MM.1S (cell line): ENCODE data around the gene CARNS1.

ENCODE experiments used
- DNase-seq: peaks from one replicate; pipeline ENCODE4 v3.0.0-alpha.2; 2015
- H2AFZ ChIP-seq: fragments of 300-600 bp; sonication (generic); 2 replicates; pipeline ENCODE4 v1.6.0; 2016; ENCODE audit warnings: antibody characterized with exemption, low read length
- H3F3A ChIP-seq: fragments of 300-600 bp; sonication (generic); 2 replicates; pipeline ENCODE4 v1.6.1; 2016; ENCODE audit warnings: mild to moderate bottlenecking, antibody characterized with exemption, low read length, moderate library complexity, mixed read lengths; ENCODE audit not compliant: insufficient read depth
- H3K27ac ChIP-seq: fragments of 300-600 bp; sonication (generic); 2 replicates; pipeline ENCODE4 v1.5.1; 2016; ENCODE audit warnings: mild to moderate bottlenecking, low read length
- H3K27me3 ChIP-seq: fragments of 300-600 bp; sonication (generic); replicated peaks from 2 replicates; pipeline ENCODE4 v1.6.0; 2016; ENCODE audit warnings: low read length; ENCODE audit not compliant: insufficient read depth
- H3K36me3 ChIP-seq: fragments of 300-600 bp; sonication (generic); replicated peaks from 2 replicates; pipeline ENCODE4 v1.6.1; 2016; ENCODE audit warnings: mild to moderate bottlenecking, low read length, mixed read lengths; ENCODE audit not compliant: insufficient read depth
- H3K4me1 ChIP-seq: fragments of 300-600 bp; sonication (generic); 2 replicates; pipeline ENCODE4 v1.6.1; 2016; ENCODE audit warnings: low read length, mixed read lengths
- H3K4me2 ChIP-seq: fragments of 300-600 bp; sonication (generic); 2 replicates; pipeline ENCODE4 v1.6.0; 2016; ENCODE audit warnings: low read depth, low read length
- H3K4me3 ChIP-seq: fragments of 300-600 bp; sonication (generic); 2 replicates; pipeline ENCODE4 v1.5.1; 2016; ENCODE audit warnings: low read length, mixed read lengths
- H3K79me2 ChIP-seq: fragments of 300-600 bp; sonication (generic); 2 replicates; pipeline ENCODE4 v1.6.1; 2016; ENCODE audit warnings: mixed run types, low read length, mixed read lengths
- H3K9ac ChIP-seq: fragments of 300-600 bp; sonication (generic); 2 replicates; pipeline ENCODE4 v1.6.1; 2016; ENCODE audit warnings: low read length, mixed read lengths
- H3K9me2 ChIP-seq: fragments of 300-600 bp; sonication (generic); replicated peaks from 2 replicates; pipeline ENCODE4 v1.6.1; 2016; ENCODE audit warnings: mild to moderate bottlenecking, low read length, mixed read lengths; ENCODE audit not compliant: insufficient read depth
- H3K9me3 ChIP-seq: fragments of 300-600 bp; sonication (generic); replicated peaks from 2 replicates; pipeline ENCODE4 v1.6.1; 2016; ENCODE audit warnings: mild to moderate bottlenecking, low read length, mixed read lengths; ENCODE audit not compliant: insufficient read depth
- H4K20me1 ChIP-seq: fragments of 300-600 bp; sonication (generic); 2 replicates; pipeline ENCODE4 v1.6.1; 2016; ENCODE audit warnings: mild to moderate bottlenecking, low read length, moderate library complexity, mixed read lengths; ENCODE audit not compliant: insufficient read depth
- EZH2 ChIP-seq: fragments of 300-600 bp; sonication (generic); optimal IDR thresholded peaks from 2 replicates; pipeline ENCODE3; 2017; ENCODE audit warnings: low read depth, mild to moderate bottlenecking, antibody characterized with exemption, low read length, mixed read lengths
- EZH2phosphoT487 ChIP-seq: fragments of 300-600 bp; sonication (generic); IDR thresholded peaks from 2 replicates; pipeline ENCODE4 v1.6.1; 2018; ENCODE audit warnings: antibody characterized with exemption, low read length
- TF ChIP-seq, protein P1 (sequence below): fragments of 300-600 bp; sonication (generic); IDR thresholded peaks from 2 replicates; pipeline ENCODE4 v1.5.1; 2016; ENCODE audit warnings: antibody characterized with exemption, low read length, mixed read lengths

CARNS1 gene

DNA sequence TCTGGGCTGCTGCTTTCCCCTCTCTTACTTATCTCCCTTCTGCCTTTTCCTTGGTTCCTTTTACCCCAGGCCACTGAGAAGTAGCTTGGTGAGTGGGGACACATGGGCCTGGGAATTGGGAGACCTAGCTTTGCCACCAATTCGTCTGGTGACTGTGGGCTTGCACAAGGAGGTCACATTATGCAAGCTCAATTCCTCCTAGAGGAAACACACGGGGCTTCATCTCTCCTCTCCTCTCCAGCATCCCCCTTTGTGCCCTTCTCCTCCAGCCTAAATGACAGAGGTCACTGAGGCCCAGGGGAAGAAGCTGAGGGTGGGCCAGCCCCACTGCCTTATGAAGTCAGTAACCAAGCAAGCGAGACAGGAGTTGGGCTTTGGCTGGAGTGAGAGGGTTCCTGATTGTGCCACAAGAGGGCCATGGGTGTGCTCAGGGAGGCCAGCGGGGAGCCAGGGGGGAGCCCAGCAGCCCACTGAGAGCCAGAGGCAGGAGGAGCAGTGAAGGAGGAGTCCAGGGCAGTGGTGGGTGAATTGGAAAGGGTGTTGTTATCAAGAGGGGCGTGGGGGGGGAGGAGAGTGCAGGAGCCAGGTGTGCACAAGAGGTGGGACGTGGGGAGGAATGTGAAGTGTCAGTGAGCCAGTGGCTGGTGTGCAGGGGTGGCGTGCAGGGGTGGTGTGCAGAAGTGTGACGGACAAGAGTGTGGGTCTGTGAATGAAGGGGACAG lies 44.1 kb upstream of the CARNS1 start:
- H3K27ac ChIP-seq: no peak overlapping the region
- H3K9ac ChIP-seq: no peak overlapping the region
- peaks cover 4% of the 10 kb centered on the region; the same call in 1 of the 2 replicates for H3K4me1 ChIP-seq
- no peaks in the 10 kb centered on the region for H4K20me1 ChIP-seq
- peaks cover 9% of the 10 kb centered on the region; the same call in 1 of the 2 replicates for H3F3A ChIP-seq
- no peaks in the 10 kb centered on the region for H3K9me2 ChIP-seq
- H3K79me2 ChIP-seq: no peaks in the 10 kb centered on the region
- H3K36me3 ChIP-seq: no peaks in the 10 kb centered on the region
- H2AFZ ChIP-seq: no peak overlapping the region
- peaks cover 16% of the 10 kb centered on the region for H3K27me3 ChIP-seq
- H3K9me3 ChIP-seq: no peaks in the 10 kb centered on the region
- no peak overlapping the region for H3K4me3 ChIP-seq
- TF ChIP-seq EZH2: no peak
- TF ChIP-seq, protein P1, sequence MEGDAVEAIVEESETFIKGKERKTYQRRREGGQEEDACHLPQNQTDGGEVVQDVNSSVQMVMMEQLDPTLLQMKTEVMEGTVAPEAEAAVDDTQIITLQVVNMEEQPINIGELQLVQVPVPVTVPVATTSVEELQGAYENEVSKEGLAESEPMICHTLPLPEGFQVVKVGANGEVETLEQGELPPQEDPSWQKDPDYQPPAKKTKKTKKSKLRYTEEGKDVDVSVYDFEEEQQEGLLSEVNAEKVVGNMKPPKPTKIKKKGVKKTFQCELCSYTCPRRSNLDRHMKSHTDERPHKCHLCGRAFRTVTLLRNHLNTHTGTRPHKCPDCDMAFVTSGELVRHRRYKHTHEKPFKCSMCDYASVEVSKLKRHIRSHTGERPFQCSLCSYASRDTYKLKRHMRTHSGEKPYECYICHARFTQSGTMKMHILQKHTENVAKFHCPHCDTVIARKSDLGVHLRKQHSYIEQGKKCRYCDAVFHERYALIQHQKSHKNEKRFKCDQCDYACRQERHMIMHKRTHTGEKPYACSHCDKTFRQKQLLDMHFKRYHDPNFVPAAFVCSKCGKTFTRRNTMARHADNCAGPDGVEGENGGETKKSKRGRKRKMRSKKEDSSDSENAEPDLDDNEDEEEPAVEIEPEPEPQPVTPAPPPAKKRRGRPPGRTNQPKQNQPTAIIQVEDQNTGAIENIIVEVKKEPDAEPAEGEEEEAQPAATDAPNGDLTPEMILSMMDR: peak; percentile 44
- DNase-seq: peak; percentile 12
- no peak overlapping the region for H3K4me2 ChIP-seq

- Histone ChIP-seq H3K36me3 (no peaks in the 10 kb centered on the region), H2AFZ (no peak overlapping the region), H3K9ac (no peak overlapping the region), H3K4me3 (no peak overlapping the region), H3K79me2 (no peaks in the 10 kb centered on the region), H3K9me2 (no peaks in the 10 kb centered on the region), H3K4me2 (no peak overlapping the region), H4K20me1 (no peaks in the 10 kb centered on the region), H3K9me3 (no peaks in the 10 kb centered on the region), H3K27me3 (peaks cover 21% of the 10 kb centered on the region), H3F3A (peaks cover 9% of the 10 kb centered on the region; the same call in 1 of the 2 replicates), H3K27ac (no peak overlapping the region), H3K4me1 (peaks cover 4% of the 10 kb centered on the region; the same call in 1 of the 2 replicates)
- no peak for TF ChIP-seq EZH2
- no peak for TF ChIP-seq EZH2phosphoT487
- TF ChIP-seq, protein P1: no peak
- DNase-seq: no peak
Measured at GRCh38 chr11:67371911-67372320, 43.6 kb upstream of the CARNS1 start.

DNA sequence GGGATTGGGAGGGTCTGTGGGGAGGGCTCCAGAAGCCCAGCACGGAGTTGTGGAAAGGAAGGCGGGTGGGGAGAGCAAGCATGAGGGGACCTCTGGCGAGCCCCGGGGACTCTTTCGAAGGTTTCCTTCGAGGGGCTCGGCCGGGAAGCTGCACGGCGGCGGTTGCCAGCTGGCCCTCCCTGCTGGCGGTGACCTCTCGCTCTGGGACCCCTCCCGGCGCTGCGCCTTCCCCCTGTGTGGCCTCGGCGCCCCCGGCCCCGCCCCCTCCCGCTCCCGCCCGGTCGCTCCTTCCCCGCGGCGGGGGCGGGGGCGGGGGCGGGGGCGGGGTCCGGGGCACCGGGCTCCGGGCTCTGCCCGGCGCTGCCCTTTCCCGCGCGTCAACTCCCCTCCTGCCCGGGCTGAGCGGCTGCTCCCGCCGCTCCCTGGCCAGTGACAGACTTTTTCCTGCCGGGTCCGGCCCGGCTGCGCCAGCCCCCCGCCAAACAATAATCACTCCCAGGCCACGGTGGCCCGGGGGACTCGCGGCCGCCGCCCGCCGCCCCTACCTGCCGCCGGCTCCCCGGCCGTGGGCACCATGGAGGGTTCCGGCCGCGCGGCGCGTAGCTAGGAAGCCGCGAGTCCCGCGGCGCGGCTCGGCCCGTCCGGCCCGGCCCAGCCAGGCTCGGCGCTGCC lies 43.0 kb upstream of the CARNS1 start:
- Histone ChIP-seq H3K79me2 (no peaks in the 10 kb centered on the region), H2AFZ (no peak overlapping the region), H3K9me2 (no peaks in the 10 kb centered on the region), H3K4me3 (peak overlapping the region; percentile 55; the same call in 1 of the 2 replicates), H3K4me2 (peak overlapping the region; percentile 57; the same call in 1 of the 2 replicates), H4K20me1 (no peaks in the 10 kb centered on the region), H3F3A (peaks cover 9% of the 10 kb centered on the region; the same call in 1 of the 2 replicates), H3K27ac (no peak overlapping the region), H3K27me3 (peaks cover 24% of the 10 kb centered on the region), H3K36me3 (no peaks in the 10 kb centered on the region), H3K9ac (no peak overlapping the region; the same call in 1 of the 2 replicates), H3K4me1 (peaks cover 4% of the 10 kb centered on the region; the same call in 1 of the 2 replicates), H3K9me3 (no peaks in the 10 kb centered on the region)
- DNase-seq: no peak
- TF ChIP-seq EZH2 (no peak), EZH2phosphoT487 (no peak)
- TF ChIP-seq, protein P1: no peak
